Prostate gland (tissue), 2 donors: Measurements from ENCODE around the gene FARS2. TPM values are rescaled to one million over a fixed set of nuclear protein-coding genes. Genes with fewer than 3 reads are reported as not detected.
"Not testable (repeated sequence)": the region's sequence is repeated elsewhere in the genome, so short reads cannot be mapped to it uniquely, and the experiment has no call there.

Experiments used
- DNase-seq: peaks from one replicate; pipeline ENCODE4 v3.0.0-alpha.2; 2019; ENCODE audit warnings: low spot score
- H3K27ac ChIP-seq, 2 donors: fragments of 200-600 bp; sonication (generic); 2 replicates each; pipeline ENCODE4 v1.5.1; 2017 to 2019
- H3K27me3 ChIP-seq: fragments of 200-600 bp; sonication (generic); replicated peaks from 2 replicates; pipeline ENCODE4 v1.5.1; 2019; ENCODE audit not compliant: insufficient read depth
- H3K36me3 ChIP-seq, 2 donors: fragments of 200-600 bp; sonication (generic); 1 replicate in 1 of 2; 2 replicates in 1 of 2; pipeline versions ENCODE4 v1.5.1 to v1.8.1; 2017 to 2019
- H3K4me1 ChIP-seq: fragments of 200-600 bp; sonication (generic); replicated peaks from 2 replicates; pipeline ENCODE4 v1.5.1; 2019
- H3K4me3 ChIP-seq, 2 donors: fragments of 200-600 bp; sonication (generic); 2 replicates each; pipeline ENCODE4 v1.5.1; 2017 to 2019
- H3K9me3 ChIP-seq: fragments of 200-600 bp; sonication (generic); 2 replicates; pipeline ENCODE4 v1.5.1; 2017
- CTCF ChIP-seq, 4 experiments: fragments of 200-600 bp in 2 of 4; fragments of 450-650 bp in 2 of 4; sonication (generic) in 2 of 4; IDR thresholded peaks; 1 replicate in 3 of 4; 2 replicates in 1 of 4; pipeline ENCODE4 v1.5.1; 2016 to 2019; ENCODE audit warnings: antibody characterized with exemption in 4 of 4, mild to moderate bottlenecking in 2 of 4, moderate library complexity in 2 of 4
- POLR2A ChIP-seq: fragments of 450-650 bp; IDR thresholded peaks from one replicate; pipeline ENCODE4 v1.6.1; 2016; ENCODE audit warnings: antibody characterized with exemption, mild to moderate bottlenecking
- POLR2AphosphoS5 ChIP-seq: sonication (generic); formaldehyde crosslinking; IDR thresholded peaks from one replicate; pipeline ENCODE4 v1.6.1; 2017; ENCODE audit warnings: antibody characterized with exemption
- WGBS: methylation state at CpG from one replicate; pipeline ENCODE4 v1.1.5; 2018; 5-methylcytosine and 5-hydroxymethylcytosine counted together
- intact Hi-C: fragments of 100-400 bp; cut with DNase I; formaldehyde crosslinking; loops from one replicate; pipeline ENCODE4 v1.14.2; 2022
- total RNA-seq, 2 donors: library from RNA; depleted of rRNA; stranded (reverse); fragments of >200 nt; gene quantifications; one replicate each; pipeline ENCODE4 v1.1.0, GENCODE V29; 2016

The FARS2 gene
- total RNA-seq, 2 donors from 2014 or later = 11.6 to 19.5 TPM

DNA sequence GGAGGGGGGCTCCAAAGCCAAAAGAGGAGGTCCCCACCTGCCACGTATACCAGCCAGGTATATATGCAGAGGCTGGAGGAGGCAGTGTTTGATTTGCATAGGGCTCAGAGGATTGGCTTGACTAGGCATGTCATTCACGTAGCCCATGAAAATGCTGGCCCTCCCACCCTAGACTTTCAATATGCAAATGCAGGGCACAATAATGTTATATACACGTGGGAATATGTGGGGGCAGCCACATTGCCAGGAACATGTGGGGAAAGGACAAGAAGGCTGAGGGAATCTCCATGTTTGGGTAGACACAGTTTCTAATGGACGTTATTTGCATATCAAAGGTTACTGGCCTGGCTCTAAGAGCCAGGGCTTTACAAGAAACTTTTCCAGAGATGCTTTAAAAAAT, 301.8 kb downstream of the FARS2 start:
- WGBS = 88% methylated on average over 4 of the region's 4 CpGs
- Histone ChIP-seq H3K27me3 (no peaks in the 10 kb centered on the region), H3K36me3 (no peaks in the 10 kb centered on the region), H3K4me1 (no peaks in the 10 kb centered on the region), H3K4me3 (no peak overlapping the region), H3K9me3 (no peaks in the 10 kb centered on the region), H3K27ac (no peak overlapping the region)
- intact Hi-C loops = no loop called here
- DNase-seq = no peak
- TF ChIP-seq POLR2AphosphoS5 (no peak), CTCF (IDR thresholded peaks at IDR 0.05) (no peak), POLR2A (no peak)

DNA sequence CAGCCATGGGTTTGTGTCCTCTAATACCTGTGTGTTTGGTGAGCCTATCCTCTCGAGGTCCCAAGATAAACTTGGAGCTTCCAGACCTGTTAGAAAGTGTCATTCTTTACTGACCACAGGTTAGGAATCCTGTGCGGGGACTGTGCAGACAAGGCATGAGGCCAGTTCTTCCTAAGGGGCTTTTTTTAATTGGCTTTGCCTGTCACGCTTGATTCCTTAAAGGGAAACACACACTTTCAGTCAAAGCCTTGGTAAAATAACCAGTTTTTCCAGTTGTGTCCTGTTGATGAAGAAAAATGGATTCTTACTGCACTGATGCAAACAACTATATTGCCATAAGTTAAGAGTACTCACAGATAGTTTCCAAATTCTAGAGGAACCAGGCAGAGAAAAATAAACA, 303.4 kb downstream of the FARS2 start:
- DNase-seq, H3K4me3 ChIP-seq, H3K9me3 ChIP-seq, H3K27ac ChIP-seq, H3K27me3 ChIP-seq, H3K4me1 ChIP-seq, intact Hi-C loops, H3K36me3 ChIP-seq: not testable (repeated sequence)
- WGBS = 33% methylated on average over 3 of the region's 3 CpGs

GRCh38 chr6:5565971-5566370, 304.7 kb downstream of the FARS2 start:
- Histone ChIP-seq H3K36me3 (no peaks in the 10 kb centered on the region), H3K9me3 (no peaks in the 10 kb centered on the region), H3K27ac (no peak overlapping the region), H3K4me3 (no peak overlapping the region), H3K4me1 (no peaks in the 10 kb centered on the region), H3K27me3 (no peaks in the 10 kb centered on the region)
- intact Hi-C loops = no loop called here
- WGBS = 90% methylated on average over 3 of the region's 3 CpGs
- DNase-seq = no peak
- TF ChIP-seq CTCF (IDR thresholded peaks at IDR 0.05) (no peak), POLR2AphosphoS5 (no peak)

DNA sequence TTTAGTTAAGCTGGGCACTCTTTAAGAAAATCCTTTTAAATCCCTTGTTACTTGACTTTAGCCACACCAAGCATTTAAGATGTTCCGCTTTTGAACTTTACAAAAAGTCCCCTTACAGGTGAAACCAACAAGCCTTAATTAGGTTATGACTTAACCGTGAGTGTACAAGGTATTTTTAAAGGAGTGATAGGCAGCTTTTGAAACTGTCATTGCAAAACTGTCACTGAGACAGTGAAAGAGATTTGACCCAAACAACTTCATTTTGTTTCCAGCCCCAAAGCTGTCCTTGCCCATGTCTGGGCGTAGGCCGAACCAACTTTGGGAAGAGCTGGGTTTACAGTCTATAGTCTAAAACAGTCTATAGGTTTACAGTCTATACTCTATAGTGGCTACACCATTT, 305.4 kb downstream of the FARS2 start:
- DNase-seq = no peak
- intact Hi-C loops = no loop called here
- Histone ChIP-seq H3K27ac (no peak overlapping the region), H3K9me3 (no peaks in the 10 kb centered on the region), H3K27me3 (no peaks in the 10 kb centered on the region), H3K4me1 (no peaks in the 10 kb centered on the region), H3K36me3 (no peaks in the 10 kb centered on the region), H3K4me3 (no peak overlapping the region)
- TF ChIP-seq CTCF (IDR thresholded peaks at IDR 0.05) (no peak), POLR2AphosphoS5 (no peak), POLR2A (no peak)
- WGBS = 94% methylated on average over 4 of the region's 4 CpGs

DNA sequence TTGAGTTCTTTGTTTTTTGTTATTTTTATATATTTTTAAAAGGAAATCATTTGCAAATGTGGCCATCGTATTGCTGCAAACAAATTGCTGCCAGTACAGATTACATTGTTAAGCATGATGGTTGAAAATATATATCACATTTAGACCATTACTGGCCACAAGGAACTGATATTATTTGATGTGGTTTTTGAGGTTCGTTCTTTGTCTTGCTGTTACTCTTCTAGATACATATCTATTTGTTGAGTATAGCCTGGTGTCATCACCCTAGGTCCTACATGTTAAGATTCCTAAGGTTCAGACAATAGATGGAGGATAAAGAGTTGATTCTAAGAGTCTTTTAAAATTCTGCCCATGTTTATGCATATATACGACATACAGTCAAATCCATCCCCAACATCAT, 306.0 kb downstream of the FARS2 start:
- Histone ChIP-seq H3K9me3 (no peaks in the 10 kb centered on the region), H3K27ac (no peak overlapping the region), H3K4me1 (no peaks in the 10 kb centered on the region), H3K36me3 (no peaks in the 10 kb centered on the region), H3K4me3 (no peak overlapping the region), H3K27me3 (no peaks in the 10 kb centered on the region)
- TF ChIP-seq CTCF (IDR thresholded peaks at IDR 0.05) (no peak), POLR2AphosphoS5 (no peak), POLR2A (no peak)
- no peak for DNase-seq
- 91% methylated on average over 3 of the region's 3 CpGs for WGBS
- intact Hi-C loops = no loop called here
